ENCODE data around the gene PLAGL2.

DNA sequence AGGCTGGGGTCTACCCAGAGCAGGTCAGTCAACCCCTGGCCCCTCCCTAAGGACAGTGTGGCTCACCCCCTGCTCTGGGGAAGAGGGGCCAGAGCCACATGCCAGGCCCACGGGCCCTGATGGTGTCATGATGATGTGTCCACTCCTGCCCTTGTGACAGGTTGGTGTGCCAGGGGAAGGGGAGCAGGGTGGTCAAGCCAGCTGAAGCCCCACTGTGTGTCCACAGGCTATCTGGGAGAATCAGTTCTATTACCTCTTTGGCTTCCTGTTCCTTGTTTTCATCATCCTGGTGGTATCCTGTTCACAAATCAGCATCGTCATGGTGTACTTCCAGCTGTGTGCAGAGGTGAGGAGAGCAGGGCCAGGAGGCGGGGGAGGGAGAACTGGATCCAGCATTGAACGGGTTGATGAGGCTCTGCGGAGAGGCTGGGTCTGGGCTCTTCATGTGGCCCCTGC is 47.7 kb downstream of the PLAGL2 start:
- TF ChIP-seq, protein P1, sequence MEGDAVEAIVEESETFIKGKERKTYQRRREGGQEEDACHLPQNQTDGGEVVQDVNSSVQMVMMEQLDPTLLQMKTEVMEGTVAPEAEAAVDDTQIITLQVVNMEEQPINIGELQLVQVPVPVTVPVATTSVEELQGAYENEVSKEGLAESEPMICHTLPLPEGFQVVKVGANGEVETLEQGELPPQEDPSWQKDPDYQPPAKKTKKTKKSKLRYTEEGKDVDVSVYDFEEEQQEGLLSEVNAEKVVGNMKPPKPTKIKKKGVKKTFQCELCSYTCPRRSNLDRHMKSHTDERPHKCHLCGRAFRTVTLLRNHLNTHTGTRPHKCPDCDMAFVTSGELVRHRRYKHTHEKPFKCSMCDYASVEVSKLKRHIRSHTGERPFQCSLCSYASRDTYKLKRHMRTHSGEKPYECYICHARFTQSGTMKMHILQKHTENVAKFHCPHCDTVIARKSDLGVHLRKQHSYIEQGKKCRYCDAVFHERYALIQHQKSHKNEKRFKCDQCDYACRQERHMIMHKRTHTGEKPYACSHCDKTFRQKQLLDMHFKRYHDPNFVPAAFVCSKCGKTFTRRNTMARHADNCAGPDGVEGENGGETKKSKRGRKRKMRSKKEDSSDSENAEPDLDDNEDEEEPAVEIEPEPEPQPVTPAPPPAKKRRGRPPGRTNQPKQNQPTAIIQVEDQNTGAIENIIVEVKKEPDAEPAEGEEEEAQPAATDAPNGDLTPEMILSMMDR (IDR thresholded peaks at IDR 0.05; ENCODE audit: low read depth, low read length) = no peak
- TF ChIP-seq EZH2phosphoT487 (IDR thresholded peaks at IDR 0.05; ENCODE audit: low read depth) = no peak
